ENCODE results near the gene XPR1.
"Not testable (repeated sequence)": the region's sequence is repeated elsewhere in the genome, so short reads cannot be mapped to it uniquely, and the experiment has no call there.

XPR1 gene

DNA sequence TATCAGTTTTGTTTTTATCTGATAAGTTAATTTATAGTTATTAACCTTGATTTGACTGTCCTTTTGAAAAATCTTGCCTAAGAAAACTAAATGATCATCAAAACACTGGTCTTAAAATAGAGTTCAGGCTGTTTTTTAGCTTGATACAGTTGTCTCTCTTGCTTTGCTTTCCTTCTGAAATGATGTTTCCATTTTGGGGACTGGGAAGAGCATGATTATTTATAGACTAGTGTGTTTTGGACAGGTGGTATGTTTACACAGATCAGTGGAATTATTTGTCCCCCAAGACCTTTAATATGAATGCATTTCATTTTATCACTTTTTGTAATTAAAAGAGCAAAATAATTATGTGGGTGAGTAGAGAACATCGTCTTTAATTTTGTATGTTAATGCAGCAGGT lies 90.8 kb downstream of the XPR1 start:
- FAIRE-seq (peak; percentile 44), DNase-seq (ENCODE audit: insufficient read length, low spot score) (no peak)
- TF ChIP-seq, protein P1, sequence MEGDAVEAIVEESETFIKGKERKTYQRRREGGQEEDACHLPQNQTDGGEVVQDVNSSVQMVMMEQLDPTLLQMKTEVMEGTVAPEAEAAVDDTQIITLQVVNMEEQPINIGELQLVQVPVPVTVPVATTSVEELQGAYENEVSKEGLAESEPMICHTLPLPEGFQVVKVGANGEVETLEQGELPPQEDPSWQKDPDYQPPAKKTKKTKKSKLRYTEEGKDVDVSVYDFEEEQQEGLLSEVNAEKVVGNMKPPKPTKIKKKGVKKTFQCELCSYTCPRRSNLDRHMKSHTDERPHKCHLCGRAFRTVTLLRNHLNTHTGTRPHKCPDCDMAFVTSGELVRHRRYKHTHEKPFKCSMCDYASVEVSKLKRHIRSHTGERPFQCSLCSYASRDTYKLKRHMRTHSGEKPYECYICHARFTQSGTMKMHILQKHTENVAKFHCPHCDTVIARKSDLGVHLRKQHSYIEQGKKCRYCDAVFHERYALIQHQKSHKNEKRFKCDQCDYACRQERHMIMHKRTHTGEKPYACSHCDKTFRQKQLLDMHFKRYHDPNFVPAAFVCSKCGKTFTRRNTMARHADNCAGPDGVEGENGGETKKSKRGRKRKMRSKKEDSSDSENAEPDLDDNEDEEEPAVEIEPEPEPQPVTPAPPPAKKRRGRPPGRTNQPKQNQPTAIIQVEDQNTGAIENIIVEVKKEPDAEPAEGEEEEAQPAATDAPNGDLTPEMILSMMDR (IDR thresholded peaks at IDR 0.05; ENCODE audit: insufficient read depth, missing control alignments) = no peak

DNA sequence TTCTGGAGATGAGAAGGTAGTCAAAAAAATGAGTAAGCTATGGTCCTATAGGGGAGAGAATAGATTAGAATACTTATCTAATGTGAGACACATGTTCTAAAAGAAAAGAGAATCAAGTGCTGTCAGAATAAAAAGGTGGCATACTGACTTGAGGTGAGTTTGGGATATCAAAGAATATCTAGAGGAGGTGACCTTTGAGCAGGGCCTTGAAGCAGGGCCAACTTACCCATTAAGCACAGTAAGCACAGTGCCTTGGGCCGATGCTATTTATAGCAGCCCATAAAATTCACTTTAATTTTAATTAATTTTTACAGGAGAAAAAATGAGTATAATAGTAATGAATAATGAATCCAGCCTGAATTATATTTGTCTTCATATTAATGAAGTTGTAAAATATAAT lies 92.2 kb downstream of the XPR1 start:
- DNase-seq (ENCODE audit: insufficient read length, low spot score) (no peak), FAIRE-seq (no peak)
- TF ChIP-seq, protein P1 (IDR thresholded peaks at IDR 0.05; ENCODE audit: insufficient read depth, missing control alignments) = no peak

DNA sequence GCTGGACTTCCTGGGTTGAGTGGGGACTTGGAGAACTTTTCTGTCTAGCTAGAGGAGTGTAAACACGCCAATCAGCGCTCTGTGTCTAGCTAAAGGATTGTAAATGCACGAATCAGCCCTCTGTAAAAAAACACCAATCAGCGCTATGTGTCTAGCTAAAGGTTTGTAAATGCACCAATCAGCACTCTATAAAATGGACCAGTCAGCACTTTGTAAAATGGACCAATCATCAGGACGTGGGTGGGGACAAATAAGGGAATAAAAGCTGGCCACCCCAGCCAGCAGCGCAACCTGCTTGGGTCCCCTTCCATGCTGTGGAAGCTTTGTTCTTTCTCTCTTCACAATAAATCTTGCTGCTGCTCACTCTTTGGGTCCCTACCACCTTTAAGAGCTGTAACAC lies 94.2 kb downstream of the XPR1 start:
- not testable (repeated sequence) for DNase-seq (ENCODE audit: insufficient read length, low spot score); FAIRE-seq

DNA sequence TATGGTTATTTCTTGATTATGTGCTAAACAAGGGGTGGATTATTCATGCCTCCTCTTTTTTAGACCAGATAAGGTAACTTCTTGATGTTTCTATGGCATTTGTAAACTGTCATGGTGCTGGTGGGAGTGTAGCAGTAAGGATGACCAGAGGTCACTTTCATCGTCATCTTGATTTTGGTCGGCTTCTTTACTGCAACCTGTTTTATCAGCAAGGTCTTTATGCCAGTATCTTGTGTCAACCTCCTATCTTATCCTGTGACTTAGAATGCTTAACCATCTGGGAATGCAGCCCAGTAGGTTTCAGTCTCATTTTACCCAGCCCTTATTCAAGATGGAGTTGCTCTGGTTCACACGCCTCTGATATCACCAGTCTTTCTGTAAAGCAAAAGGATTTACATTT lies 95.9 kb downstream of the XPR1 start:
- DNase-seq (ENCODE audit: insufficient read length, low spot score) = not testable (repeated sequence)

DNA sequence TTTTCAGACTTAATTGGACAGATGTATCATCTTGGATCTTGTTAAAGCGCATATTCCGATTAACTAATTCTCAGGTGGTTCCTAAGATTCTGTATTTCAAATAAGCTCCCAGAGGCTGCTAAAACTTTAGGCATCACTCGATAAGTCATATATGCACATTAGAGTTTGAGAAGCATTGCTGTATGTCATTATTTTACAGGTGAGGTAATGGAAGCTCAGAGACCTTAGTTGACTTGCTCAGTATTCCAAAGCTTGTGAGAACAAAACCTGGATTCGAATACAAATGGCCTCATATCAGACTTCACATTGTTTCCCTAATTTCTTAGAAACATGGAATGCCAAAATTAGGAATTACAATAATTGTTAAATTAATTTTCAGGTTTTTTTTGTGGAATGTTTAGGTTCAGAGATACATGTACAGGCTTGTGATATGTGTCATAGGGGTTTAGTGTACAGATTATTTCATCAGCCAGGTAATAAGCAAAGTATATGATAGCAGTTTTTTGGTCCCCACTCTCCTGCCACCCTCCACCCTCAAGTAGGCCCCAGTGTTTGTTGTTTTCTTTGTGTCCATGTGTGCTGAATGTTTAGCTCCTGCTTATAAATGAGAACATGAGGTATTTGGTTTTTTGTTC lies 96.8 kb downstream of the XPR1 start:
- TF ChIP-seq, protein P1 (IDR thresholded peaks at IDR 0.05; ENCODE audit: insufficient read depth, missing control alignments) = no peak
- FAIRE-seq = peak; percentile 81

More for the DNA sequence above, 95.9 kb downstream of the XPR1 start:
- FAIRE-seq = not testable (repeated sequence)

DNA sequence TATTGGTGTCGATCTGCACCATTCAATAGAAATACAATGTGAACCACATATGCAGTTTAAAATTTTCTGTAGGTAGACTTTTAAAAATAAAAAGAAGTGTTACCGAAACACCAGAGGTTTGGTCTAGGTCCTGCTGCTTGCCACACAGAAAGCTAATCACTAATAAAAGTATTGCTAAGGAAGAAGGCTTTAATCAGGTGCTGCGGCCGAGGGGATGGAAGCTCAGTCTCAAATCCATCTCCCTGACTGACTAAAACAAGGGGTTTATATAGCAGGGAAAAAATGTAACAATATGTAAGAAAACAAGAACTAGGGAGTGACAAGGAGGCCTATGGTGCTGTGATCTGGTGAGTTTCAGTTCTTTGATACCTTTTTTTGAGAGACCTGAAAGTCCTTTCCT lies 99.3 kb downstream of the XPR1 start:
- FAIRE-seq (no peak), DNase-seq (ENCODE audit: insufficient read length, low spot score) (no peak)
- TF ChIP-seq, protein P1 (IDR thresholded peaks at IDR 0.05; ENCODE audit: insufficient read depth, missing control alignments) = no peak

More for the DNA sequence above, 96.8 kb downstream of the XPR1 start:
- DNase-seq (ENCODE audit: insufficient read length, low spot score) = no peak

DNA sequence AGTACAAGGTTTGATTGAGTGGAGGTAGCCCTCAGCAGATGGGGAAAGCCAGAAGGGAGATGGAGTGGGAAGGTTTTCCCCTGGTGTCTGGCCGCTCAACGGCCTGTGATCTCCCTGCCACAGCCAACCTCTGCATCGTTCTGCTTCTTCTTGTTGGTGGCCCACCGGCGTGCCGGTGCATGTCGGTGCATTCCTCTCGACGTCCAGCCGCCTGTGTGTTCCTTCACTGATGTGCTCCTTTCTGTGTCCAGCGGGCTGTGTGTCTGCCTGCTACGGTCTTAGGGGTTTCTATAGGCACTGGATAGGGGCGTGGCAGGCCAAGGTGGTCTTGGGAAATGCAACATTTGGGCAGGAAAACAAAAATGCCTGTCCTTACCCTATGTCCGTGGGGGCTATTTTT lies 101.0 kb downstream of the XPR1 start:
- FAIRE-seq = no peak

DNA sequence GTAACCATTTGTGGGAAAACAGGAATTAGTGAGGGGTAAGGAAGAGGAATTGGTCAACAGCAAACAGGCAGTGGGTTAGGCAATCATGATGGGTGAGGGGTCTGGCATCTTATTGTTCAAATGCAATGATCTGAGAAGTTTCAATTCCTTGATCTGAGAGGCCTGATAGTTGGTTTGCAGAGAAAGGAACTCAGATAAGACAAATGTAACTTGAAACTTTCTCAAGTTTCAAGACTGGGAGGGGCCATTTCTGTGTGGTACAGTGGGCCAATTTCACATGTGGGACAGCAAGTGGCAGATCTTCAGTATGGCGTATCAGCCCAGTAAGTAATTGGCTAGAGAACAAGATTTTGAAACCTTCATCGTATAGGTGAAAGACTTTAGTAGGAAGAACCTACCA lies 102.5 kb downstream of the XPR1 start:
- TF ChIP-seq, protein P1 (IDR thresholded peaks at IDR 0.05; ENCODE audit: insufficient read depth, missing control alignments) = no peak
- FAIRE-seq (no peak), DNase-seq (ENCODE audit: insufficient read length, low spot score) (no peak)

More for the DNA sequence above, 101.0 kb downstream of the XPR1 start:
- no peak for DNase-seq (ENCODE audit: insufficient read length, low spot score)
- TF ChIP-seq, protein P1 (IDR thresholded peaks at IDR 0.05; ENCODE audit: insufficient read depth, missing control alignments) = no peak

All from D721Med (cell line).